ENCODE results near the gene GRID2. TPM values are rescaled to one million over a fixed set of nuclear protein-coding genes. Genes with fewer than 3 reads are reported as not detected.

The GRID2 gene
- polyA plus RNA-seq, 2 donors, result 0.02 TPM; not detected in 1

DNA sequence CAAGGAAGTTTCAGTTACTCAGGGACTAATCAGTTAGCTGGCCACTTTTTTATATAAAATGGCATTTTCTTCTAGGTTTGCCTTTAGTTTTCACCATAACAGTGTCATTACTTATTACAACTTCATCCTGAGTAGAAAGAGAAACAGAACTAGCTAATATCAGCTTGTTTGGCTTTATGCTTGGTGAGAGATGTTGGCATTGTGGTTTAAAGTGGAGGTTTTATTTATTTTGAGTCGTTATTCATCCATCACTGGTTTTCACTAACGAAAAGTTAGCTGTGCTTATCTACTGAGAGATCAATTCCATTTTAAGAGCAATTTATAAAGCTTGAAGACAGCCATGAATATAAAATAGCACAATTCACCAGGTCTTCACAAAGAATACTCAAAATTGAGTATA is 714.5 kb downstream of the GRID2 start:
- no peaks in the 10 kb centered on the region for H3K4me1 ChIP-seq (ENCODE audit: control insufficient read depth in 2 of 2, insufficient read depth in 2 of 2, low read length in 1 of 2)
- H3K4me3 ChIP-seq (ENCODE audit: low read depth in 1 of 2, low read length in 2 of 2), result no peak overlapping the region
- 28 to 44% methylated on average over 2 of the region's 2 CpGs for WGBS, 2 donors
- no peaks in the 10 kb centered on the region for H3K27me3 ChIP-seq (ENCODE audit: control insufficient read depth in 1 of 2, insufficient read depth in 2 of 2, low read length in 2 of 2)
- H3K9me3 ChIP-seq (ENCODE audit: control insufficient read depth in 2 of 2, insufficient read depth in 1 of 2, low read depth in 1 of 2, low read length in 1 of 2), result no peaks in the 10 kb centered on the region
- H3K36me3 ChIP-seq (ENCODE audit: control insufficient read depth in 2 of 2, insufficient read depth in 2 of 2, low read length in 1 of 2), result no peaks in the 10 kb centered on the region
- H3K27ac ChIP-seq (ENCODE audit: low read depth in 2 of 2, low read length in 1 of 2), result no peak overlapping the region

DNA sequence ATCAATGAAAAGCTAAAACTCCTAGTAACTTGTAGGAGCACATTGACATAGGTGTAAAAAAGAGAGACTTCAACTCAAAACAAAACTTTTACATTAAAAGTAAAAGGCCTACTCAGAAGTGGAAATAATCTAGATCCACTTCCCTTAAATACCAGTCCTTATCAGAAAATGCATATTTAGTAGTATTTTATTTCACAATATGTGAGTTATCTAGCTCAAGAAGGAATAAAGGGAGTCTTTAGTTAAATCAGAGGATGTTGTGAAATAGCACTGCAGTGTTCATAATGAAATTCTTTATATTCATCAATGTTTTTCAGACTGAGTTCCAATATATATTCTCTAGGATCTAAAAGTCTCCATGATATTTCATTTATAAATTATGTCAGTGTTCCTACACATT is 715.0 kb downstream of the GRID2 start:
- Histone ChIP-seq H3K4me3 (ENCODE audit: low read depth in 1 of 2, low read length in 2 of 2) (no peak overlapping the region), H3K27ac (ENCODE audit: low read depth in 2 of 2, low read length in 1 of 2) (no peak overlapping the region), H3K36me3 (ENCODE audit: control insufficient read depth in 2 of 2, insufficient read depth in 2 of 2, low read length in 1 of 2) (no peaks in the 10 kb centered on the region), H3K9me3 (ENCODE audit: control insufficient read depth in 2 of 2, insufficient read depth in 1 of 2, low read depth in 1 of 2, low read length in 1 of 2) (no peaks in the 10 kb centered on the region), H3K27me3 (ENCODE audit: control insufficient read depth in 1 of 2, insufficient read depth in 2 of 2, low read length in 2 of 2) (no peaks in the 10 kb centered on the region), H3K4me1 (ENCODE audit: control insufficient read depth in 2 of 2, insufficient read depth in 2 of 2, low read length in 1 of 2) (no peaks in the 10 kb centered on the region)

DNA sequence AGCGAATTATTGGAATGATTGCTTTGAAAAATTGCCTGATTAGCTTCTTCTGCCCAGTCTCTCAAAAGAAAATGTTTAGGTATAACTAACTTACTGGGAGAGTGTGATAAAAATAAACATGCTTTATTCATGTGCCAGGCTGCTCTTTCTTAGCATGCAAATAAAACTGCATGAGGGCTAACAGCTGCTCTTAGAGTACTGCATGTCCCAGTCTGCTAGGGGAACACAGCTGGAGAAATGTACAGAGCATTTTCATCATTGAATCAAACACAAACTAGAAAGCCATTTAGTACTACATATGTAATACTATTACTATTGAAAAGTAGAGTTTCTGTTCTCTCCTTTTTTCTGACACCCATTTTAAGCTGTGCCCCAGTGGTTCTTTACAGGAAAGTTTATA is 726.0 kb downstream of the GRID2 start:
- H3K27ac ChIP-seq (ENCODE audit: low read depth in 2 of 2, low read length in 1 of 2), result no peak overlapping the region
- H3K9me3 ChIP-seq (ENCODE audit: control insufficient read depth in 2 of 2, insufficient read depth in 1 of 2, low read depth in 1 of 2, low read length in 1 of 2), result no peaks in the 10 kb centered on the region
- no peaks in the 10 kb centered on the region for H3K4me1 ChIP-seq (ENCODE audit: control insufficient read depth in 2 of 2, insufficient read depth in 2 of 2, low read length in 1 of 2)
- WGBS, 2 donors, result 76 to 82% methylated on average over 1 of the region's 1 CpG
- no peak overlapping the region for H3K4me3 ChIP-seq (ENCODE audit: low read depth in 1 of 2, low read length in 2 of 2)
- no peaks in the 10 kb centered on the region for H3K27me3 ChIP-seq (ENCODE audit: control insufficient read depth in 1 of 2, insufficient read depth in 2 of 2, low read length in 2 of 2)
- H3K36me3 ChIP-seq (ENCODE audit: control insufficient read depth in 2 of 2, insufficient read depth in 2 of 2, low read length in 1 of 2), result no peaks in the 10 kb centered on the region

DNA sequence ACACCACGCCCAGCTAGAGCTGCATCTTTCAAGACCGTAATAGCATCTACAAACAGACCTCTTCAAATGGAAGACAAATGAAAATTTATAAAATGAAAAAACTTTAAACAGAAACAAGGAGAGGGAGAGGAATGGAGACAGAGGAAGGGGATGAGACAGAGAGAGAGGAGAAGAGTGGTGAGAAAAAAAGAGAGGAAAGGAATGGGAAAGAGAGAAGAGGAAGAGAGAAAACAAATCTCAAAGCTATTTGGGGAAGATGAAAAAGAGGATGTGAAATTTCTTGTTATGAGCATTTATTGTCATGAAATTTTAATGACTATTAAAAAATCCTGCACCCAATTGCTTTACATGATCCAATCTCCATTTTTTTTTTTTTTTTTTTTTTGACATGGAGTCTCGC is 726.9 kb downstream of the GRID2 start:
- H3K27ac ChIP-seq (ENCODE audit: low read depth in 2 of 2, low read length in 1 of 2), result no peak overlapping the region
- H3K36me3 ChIP-seq (ENCODE audit: control insufficient read depth in 2 of 2, insufficient read depth in 2 of 2, low read length in 1 of 2), result no peaks in the 10 kb centered on the region
- no peak overlapping the region for H3K4me3 ChIP-seq (ENCODE audit: low read depth in 1 of 2, low read length in 2 of 2)
- WGBS, 2 donors, result 89 to 96% methylated on average over 3 of the region's 3 CpGs
- H3K4me1 ChIP-seq (ENCODE audit: control insufficient read depth in 2 of 2, insufficient read depth in 2 of 2, low read length in 1 of 2), result no peaks in the 10 kb centered on the region
- H3K9me3 ChIP-seq (ENCODE audit: control insufficient read depth in 2 of 2, insufficient read depth in 1 of 2, low read depth in 1 of 2, low read length in 1 of 2), result no peaks in the 10 kb centered on the region
- H3K27me3 ChIP-seq (ENCODE audit: control insufficient read depth in 1 of 2, insufficient read depth in 2 of 2, low read length in 2 of 2), result no peaks in the 10 kb centered on the region

DNA sequence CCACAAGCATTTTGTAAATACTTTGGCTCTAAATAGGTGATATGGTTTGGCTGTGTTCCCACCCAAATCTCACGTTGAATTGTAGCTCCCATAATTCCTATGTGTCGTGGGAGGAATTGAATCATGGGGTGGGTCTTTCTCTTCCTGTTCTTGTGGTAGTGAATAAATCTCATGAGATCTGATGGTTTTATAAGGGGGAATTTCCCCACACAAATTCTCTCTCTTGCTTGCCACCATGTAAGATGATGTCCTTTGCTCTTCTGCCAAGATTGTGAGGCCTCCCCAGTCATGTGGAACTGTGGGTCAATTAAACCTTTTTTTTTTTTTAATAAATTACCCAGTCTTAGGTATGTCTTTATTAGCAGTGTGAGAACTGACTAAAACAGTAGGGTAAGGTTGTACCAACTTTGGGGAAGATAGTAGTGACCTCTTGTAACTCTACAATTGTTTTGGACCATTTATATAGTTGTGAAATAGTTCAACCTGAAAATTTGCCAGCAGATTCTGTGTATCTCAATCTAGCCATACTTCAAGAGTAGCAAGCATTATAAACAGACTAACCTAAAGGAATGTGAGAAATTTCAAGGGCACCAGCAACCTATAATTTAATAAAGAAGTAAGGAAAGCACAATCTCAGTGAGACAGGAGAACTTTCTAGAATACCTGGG is 727.8 kb downstream of the GRID2 start:
- Histone ChIP-seq H3K4me1 (ENCODE audit: control insufficient read depth in 2 of 2, insufficient read depth in 2 of 2, low read length in 1 of 2) (no peaks in the 10 kb centered on the region), H3K9me3 (ENCODE audit: control insufficient read depth in 2 of 2, insufficient read depth in 1 of 2, low read depth in 1 of 2, low read length in 1 of 2) (no peaks in the 10 kb centered on the region), H3K27me3 (ENCODE audit: control insufficient read depth in 1 of 2, insufficient read depth in 2 of 2, low read length in 2 of 2) (no peaks in the 10 kb centered on the region), H3K27ac (ENCODE audit: low read depth in 2 of 2, low read length in 1 of 2) (no peak overlapping the region), H3K4me3 (ENCODE audit: low read depth in 1 of 2, low read length in 2 of 2) (no peak overlapping the region), H3K36me3 (ENCODE audit: control insufficient read depth in 2 of 2, insufficient read depth in 2 of 2, low read length in 1 of 2) (no peaks in the 10 kb centered on the region)
- WGBS, 2 donors, result 64 to 68% methylated on average over 2 of the region's 2 CpGs

DNA sequence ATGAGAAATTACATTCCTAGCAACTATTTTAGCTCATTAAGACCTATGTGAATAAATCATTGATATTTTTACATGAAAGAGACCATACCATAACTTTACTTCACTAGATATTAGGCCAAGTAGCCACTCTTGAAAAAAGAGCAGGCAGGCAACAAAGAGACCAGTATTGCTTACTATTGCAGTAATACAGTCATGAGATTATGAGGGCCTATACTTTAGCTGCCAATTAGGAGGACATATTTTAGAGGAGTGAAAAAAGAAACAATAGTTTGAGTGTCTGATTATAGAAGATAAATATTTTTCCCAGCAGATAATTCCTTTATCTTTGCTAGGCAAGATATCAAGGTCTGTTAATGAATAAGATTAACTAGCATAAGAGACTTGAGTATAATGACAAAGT is 739.0 kb downstream of the GRID2 start:
- Histone ChIP-seq H3K36me3 (ENCODE audit: control insufficient read depth in 2 of 2, insufficient read depth in 2 of 2, low read length in 1 of 2) (no peaks in the 10 kb centered on the region), H3K27ac (ENCODE audit: low read depth in 2 of 2, low read length in 1 of 2) (no peak overlapping the region), H3K4me1 (ENCODE audit: control insufficient read depth in 2 of 2, insufficient read depth in 2 of 2, low read length in 1 of 2) (no peaks in the 10 kb centered on the region), H3K9me3 (ENCODE audit: control insufficient read depth in 2 of 2, insufficient read depth in 1 of 2, low read depth in 1 of 2, low read length in 1 of 2) (no peaks in the 10 kb centered on the region), H3K27me3 (ENCODE audit: control insufficient read depth in 1 of 2, insufficient read depth in 2 of 2, low read length in 2 of 2) (no peaks in the 10 kb centered on the region), H3K4me3 (ENCODE audit: low read depth in 1 of 2, low read length in 2 of 2) (no peak overlapping the region)

DNA sequence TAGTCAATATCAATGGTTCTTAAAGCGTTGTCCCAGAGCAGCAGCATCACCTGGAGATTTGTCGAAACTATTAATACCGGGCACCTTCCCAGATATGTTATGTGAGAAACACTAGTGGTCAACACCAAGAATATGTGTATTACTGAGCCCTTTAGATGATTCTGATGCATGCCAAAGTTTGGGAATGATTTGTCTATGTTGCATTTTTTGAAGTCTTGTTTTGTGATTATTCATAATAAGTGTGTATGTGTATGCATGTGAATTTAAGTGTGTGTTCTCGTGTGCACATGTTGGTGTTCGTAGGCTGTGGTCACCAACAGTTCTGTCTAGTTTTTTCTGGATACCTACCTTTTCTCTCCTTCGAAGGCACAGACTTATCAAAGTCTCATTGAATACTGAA is 749.4 kb downstream of the GRID2 start:
- H3K4me3 ChIP-seq (ENCODE audit: low read depth in 1 of 2, low read length in 2 of 2), result no peak overlapping the region
- no peaks in the 10 kb centered on the region for H3K4me1 ChIP-seq (ENCODE audit: control insufficient read depth in 2 of 2, insufficient read depth in 2 of 2, low read length in 1 of 2)
- WGBS, 2 donors, result 92 to 96% methylated on average over 6 of the region's 6 CpGs
- no peaks in the 10 kb centered on the region for H3K9me3 ChIP-seq (ENCODE audit: control insufficient read depth in 2 of 2, insufficient read depth in 1 of 2, low read depth in 1 of 2, low read length in 1 of 2)
- H3K27ac ChIP-seq (ENCODE audit: low read depth in 2 of 2, low read length in 1 of 2), result no peak overlapping the region
- H3K27me3 ChIP-seq (ENCODE audit: control insufficient read depth in 1 of 2, insufficient read depth in 2 of 2, low read length in 2 of 2), result no peaks in the 10 kb centered on the region
- no peaks in the 10 kb centered on the region for H3K36me3 ChIP-seq (ENCODE audit: control insufficient read depth in 2 of 2, insufficient read depth in 2 of 2, low read length in 1 of 2)

DNA sequence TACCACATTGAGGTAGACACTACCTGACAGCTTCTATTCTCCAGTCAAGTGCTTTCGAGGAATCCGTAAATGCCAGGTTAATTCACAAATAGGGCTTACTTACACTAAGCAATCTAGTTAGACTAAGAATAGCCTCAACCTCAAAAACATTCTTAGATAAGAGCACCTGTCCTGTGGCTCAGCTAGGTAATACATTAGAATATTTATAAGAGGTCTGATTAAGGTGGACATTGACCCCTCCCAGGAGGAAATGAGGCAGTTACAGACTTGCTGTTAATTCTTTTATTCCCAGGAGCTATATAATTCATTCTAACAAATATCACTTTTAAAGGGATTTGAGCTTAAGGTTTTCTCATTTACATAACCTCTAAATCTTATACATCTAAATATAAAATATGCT is 758.1 kb downstream of the GRID2 start:
- no peaks in the 10 kb centered on the region for H3K27me3 ChIP-seq (ENCODE audit: control insufficient read depth in 1 of 2, insufficient read depth in 2 of 2, low read length in 2 of 2)
- WGBS, 2 donors, result 84 to 97% methylated on average over 2 of the region's 2 CpGs
- no peak overlapping the region for H3K27ac ChIP-seq (ENCODE audit: low read depth in 2 of 2, low read length in 1 of 2)
- no peak overlapping the region for H3K4me3 ChIP-seq (ENCODE audit: low read depth in 1 of 2, low read length in 2 of 2)
- no peaks in the 10 kb centered on the region for H3K36me3 ChIP-seq (ENCODE audit: control insufficient read depth in 2 of 2, insufficient read depth in 2 of 2, low read length in 1 of 2)
- no peaks in the 10 kb centered on the region for H3K9me3 ChIP-seq (ENCODE audit: control insufficient read depth in 2 of 2, insufficient read depth in 1 of 2, low read depth in 1 of 2, low read length in 1 of 2)
- H3K4me1 ChIP-seq (ENCODE audit: control insufficient read depth in 2 of 2, insufficient read depth in 2 of 2, low read length in 1 of 2), result no peaks in the 10 kb centered on the region

DNA sequence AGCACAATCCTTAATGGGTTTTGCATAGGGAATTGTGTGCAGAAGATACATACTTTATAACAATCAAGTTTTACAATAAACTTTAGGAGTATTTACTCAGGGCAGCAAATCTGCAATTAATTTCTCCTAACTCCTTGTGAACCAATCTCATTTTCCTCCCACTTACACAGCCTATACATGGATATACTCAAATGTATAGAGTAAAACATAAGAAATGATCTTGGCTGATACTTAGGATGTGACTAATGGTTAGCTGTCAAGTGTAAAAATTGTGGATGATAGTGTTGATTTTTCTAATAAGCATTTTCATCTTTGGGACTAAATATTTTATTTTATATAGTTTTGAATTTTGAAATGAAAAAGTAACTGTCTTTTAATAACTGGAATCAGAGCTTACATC is 759.6 kb downstream of the GRID2 start:
- H3K4me1 ChIP-seq (ENCODE audit: control insufficient read depth in 2 of 2, insufficient read depth in 2 of 2, low read length in 1 of 2), result no peaks in the 10 kb centered on the region
- no peaks in the 10 kb centered on the region for H3K9me3 ChIP-seq (ENCODE audit: control insufficient read depth in 2 of 2, insufficient read depth in 1 of 2, low read depth in 1 of 2, low read length in 1 of 2)
- no peaks in the 10 kb centered on the region for H3K27me3 ChIP-seq (ENCODE audit: control insufficient read depth in 1 of 2, insufficient read depth in 2 of 2, low read length in 2 of 2)
- no peak overlapping the region for H3K27ac ChIP-seq (ENCODE audit: low read depth in 2 of 2, low read length in 1 of 2)
- no peaks in the 10 kb centered on the region for H3K36me3 ChIP-seq (ENCODE audit: control insufficient read depth in 2 of 2, insufficient read depth in 2 of 2, low read length in 1 of 2)
- H3K4me3 ChIP-seq (ENCODE audit: low read depth in 1 of 2, low read length in 2 of 2), result no peak overlapping the region

DNA sequence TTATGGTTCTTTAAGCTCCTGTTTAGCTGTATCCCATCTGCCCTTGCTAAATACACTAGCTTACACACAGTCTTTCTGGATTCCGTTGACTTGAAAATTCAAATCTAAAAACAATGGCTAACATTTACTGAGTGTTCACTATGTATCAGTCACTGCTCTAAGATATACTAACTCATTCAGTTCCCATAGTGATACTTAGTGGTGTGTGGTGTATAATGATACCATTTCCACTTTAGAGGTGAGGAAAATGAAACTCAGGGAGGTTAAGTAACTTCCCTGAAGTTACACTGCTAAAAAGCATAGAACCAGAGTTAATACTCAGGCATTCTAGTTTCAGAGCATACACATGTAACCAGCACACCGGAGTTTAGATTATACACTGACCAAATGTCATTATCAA is 762.0 kb downstream of the GRID2 start:
- 84 to 85% methylated on average over 2 of the region's 2 CpGs for WGBS, 2 donors
- Histone ChIP-seq H3K4me1 (ENCODE audit: control insufficient read depth in 2 of 2, insufficient read depth in 2 of 2, low read length in 1 of 2) (no peaks in the 10 kb centered on the region), H3K36me3 (ENCODE audit: control insufficient read depth in 2 of 2, insufficient read depth in 2 of 2, low read length in 1 of 2) (no peaks in the 10 kb centered on the region)

More for the DNA sequence above, 762.0 kb downstream of the GRID2 start:
- H3K9me3 ChIP-seq (ENCODE audit: control insufficient read depth in 2 of 2, insufficient read depth in 1 of 2, low read depth in 1 of 2, low read length in 1 of 2), result no peaks in the 10 kb centered on the region
- H3K27ac ChIP-seq (ENCODE audit: low read depth in 2 of 2, low read length in 1 of 2), result no peak overlapping the region
- no peaks in the 10 kb centered on the region for H3K27me3 ChIP-seq (ENCODE audit: control insufficient read depth in 1 of 2, insufficient read depth in 2 of 2, low read length in 2 of 2)
- no peak overlapping the region for H3K4me3 ChIP-seq (ENCODE audit: low read depth in 1 of 2, low read length in 2 of 2)
